AG08395 (cell line): ENCODE measurements around the gene ARV1.
"Not testable (repeated sequence)": the region's sequence is repeated elsewhere in the genome, so short reads cannot be mapped to it uniquely, and the experiment has no call there.

Experiments
- DNase-seq: peaks from one replicate; pipeline ENCODE4 v3.0.0; 2012; ENCODE audit warnings: mixed read lengths, low spot score

The ARV1 gene

GRCh38 chr1:231041719-231042261 lies 62.9 kb downstream of the ARV1 start:
- DNase-seq, result no peak

GRCh38 chr1:231044588-231044987 lies 65.7 kb downstream of the ARV1 start:
- DNase-seq, result no peak

- DNase-seq, result no peak
Observed at GRCh38 chr1:231045286-231045685, 66.4 kb downstream of the ARV1 start.

- DNase-seq, result not testable (repeated sequence)
Observed at GRCh38 chr1:231045921-231046729, 67.2 kb downstream of the ARV1 start.

- DNase-seq, result no peak
Observed at GRCh38 chr1:231046730-231047395, 68.0 kb downstream of the ARV1 start.

GRCh38 chr1:231047529-231047928 lies 68.6 kb downstream of the ARV1 start:
- DNase-seq, result not testable (repeated sequence)

- DNase-seq, result not testable (repeated sequence)
Observed at GRCh38 chr1:231048419-231048818, 69.5 kb downstream of the ARV1 start.

GRCh38 chr1:231049121-231049979 lies 70.5 kb downstream of the ARV1 start:
- no peak for DNase-seq
